Stimulated activated CD4-positive, alpha-beta T cell treated with anti-CD3 and anti-CD28 coated beads, Interleukin-2, amount 100 ng/mL, for 48 hours (primary cell): ENCODE measurements around the gene HSD11B2.
"Not testable (repeated sequence)": the region's sequence is repeated elsewhere in the genome, so short reads cannot be mapped to it uniquely, and the experiment has no call there.

ENCODE experiments used
- DNase-seq, 2 donors: peaks; one replicate each; pipeline ENCODE4 v3.0.0-alpha.2; 2020

HSD11B2 gene

DNA sequence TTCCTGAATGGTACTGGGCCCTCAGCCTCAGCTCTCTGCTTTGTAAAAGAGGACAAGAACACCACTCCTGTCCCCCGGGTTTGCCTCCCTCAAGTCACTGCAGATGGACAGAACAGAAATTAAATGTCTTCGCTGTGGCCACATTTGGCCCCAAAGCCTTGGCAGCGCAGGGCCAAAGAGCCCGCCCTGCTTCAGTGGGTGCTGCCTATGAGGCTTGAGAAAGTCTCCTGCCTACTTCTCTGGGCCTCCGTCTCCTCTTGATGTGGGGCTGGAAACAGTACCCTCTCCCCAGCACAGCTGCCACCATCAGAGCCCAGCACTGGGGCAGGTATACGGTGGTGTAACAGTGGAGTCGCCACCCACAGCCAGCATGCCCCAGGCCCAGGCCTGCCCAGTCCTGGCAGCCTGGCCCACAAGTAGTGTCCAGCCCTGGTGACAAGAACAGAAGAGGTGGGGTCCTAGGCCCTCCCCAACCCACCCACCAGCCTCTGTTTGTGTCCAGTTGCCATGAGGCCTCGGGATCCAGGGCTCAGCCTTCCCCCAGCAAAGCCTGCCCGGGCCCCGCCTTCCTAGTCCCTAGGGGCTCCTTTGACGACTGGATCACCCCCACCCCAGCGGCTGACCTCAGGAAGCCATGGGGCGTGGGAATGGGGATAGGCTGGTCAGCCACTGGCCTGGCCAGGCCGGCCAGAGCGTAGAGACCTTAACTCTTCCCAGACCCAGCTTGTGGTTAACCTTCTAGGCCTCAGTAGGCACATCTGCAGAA lies 33.7 kb upstream of the HSD11B2 start:
- DNase-seq, result no peak

- no peak for DNase-seq
Observed at GRCh38 chr16:67397812-67398545, 32.9 kb upstream of the HSD11B2 start.

GRCh38 chr16:67398546-67399217 lies 32.2 kb upstream of the HSD11B2 start:
- no peak for DNase-seq

GRCh38 chr16:67399218-67399733 lies 31.6 kb upstream of the HSD11B2 start:
- peak; percentile 41 to 62 for DNase-seq

- DNase-seq, result no peak
Observed at GRCh38 chr16:67399749-67400704, 30.9 kb upstream of the HSD11B2 start.

DNA sequence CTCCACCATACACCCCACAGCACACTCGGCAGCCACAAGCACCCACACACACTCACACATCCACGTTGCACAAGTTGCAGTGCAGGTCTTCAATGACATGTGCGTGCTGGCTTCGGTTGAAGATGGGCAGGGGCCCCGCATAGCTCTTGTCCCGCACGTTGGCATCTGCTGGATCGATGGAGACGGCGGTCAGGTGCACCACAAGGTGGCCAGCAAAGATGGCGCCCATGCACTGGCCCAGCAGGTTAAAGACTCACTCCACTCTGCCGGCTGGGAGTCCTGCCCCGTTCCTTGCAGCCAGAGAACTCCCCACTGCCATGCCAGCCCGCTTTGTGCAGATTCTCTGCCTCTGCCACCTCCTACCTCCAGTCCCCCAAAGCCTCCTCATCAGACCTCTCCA lies 30.0 kb upstream of the HSD11B2 start:
- no peak for DNase-seq

DNA sequence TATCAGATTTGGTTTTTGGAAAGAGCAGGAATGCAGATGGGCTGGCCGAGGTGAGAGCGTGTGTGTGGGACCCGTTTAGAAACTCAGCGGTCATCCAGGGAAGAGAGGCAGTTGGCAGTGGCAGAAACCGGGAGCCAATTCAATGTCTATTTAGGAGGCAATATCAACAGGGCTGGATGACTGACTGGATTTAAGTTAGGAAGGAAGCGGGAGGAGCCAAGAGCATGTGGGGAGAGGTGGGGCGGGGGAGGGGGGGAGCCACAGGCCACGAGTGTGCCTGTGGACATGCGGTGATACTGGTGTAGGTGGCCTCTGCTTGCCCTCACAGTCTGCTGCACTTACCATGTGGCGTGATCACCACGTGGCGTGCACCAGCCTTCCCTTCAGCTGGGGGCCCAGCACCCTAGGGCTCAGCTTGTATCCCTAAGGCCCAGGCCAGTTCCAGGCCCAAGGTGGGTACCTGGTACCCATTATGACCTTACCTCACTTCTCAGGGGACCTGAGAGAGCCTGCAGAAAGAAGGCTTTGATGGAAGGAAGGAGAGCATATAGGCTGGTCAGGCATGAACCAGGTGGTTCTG lies 26.9 kb upstream of the HSD11B2 start:
- no peak for DNase-seq

DNA sequence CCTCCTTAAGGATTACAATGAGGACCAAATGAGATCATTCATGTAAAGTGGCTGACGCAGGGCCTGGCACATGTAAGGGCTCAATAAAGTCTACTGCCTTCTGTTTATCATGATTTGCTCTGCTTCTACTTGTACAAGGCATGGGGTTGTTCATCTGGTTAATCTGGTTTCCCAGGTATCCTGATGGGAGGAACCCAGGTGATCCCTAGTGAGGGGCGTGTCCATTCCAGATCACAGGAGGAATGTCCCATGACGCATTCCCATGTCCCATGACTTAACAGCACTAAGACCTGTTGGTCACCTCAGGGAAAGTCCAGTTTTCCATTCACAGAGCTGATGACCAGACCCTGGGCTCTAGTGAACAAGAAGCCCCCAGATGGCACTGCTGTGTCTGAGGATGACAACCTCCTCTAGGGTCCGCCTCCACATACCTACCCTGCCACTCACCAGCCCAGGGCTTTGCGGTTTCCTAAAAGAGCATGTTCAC lies 26.1 kb upstream of the HSD11B2 start:
- no peak for DNase-seq

GRCh38 chr16:67405336-67405735 lies 25.6 kb upstream of the HSD11B2 start:
- DNase-seq, result no peak

- no peak for DNase-seq
Observed at GRCh38 chr16:67406111-67406971, 24.6 kb upstream of the HSD11B2 start.

GRCh38 chr16:67407176-67407787 lies 23.6 kb upstream of the HSD11B2 start:
- DNase-seq, result no peak

DNA sequence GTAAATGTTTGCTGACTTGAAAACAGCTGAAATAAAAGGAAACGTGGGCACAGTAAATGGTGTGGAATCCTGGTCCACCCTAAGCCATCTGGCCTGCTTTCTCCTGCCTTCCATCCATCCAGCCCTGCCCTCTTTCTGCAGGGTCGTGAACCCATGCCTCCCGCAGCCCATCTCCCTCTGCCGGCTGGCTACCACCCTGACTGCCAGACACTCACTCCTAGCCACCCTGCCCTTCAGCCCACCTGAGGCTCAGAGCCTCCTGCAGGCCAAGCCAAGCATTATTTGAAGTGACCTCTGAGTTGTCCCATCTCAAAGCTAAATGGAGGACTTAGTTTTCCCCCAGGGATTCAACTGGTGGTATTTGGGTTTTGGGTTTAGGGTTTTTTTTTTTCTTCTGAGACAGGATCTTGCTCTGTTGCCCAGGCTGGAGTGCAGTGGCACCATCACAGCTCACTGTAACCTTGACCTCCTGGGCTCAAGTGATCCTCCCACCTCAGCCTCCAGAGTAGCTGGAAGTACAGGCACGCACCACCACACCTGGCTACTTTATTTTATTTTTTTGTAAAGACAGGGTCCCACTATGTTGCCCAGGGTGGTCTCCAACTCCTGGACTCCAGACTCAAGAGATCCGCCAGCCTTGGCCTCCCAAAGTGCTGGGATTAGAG lies 23.0 kb upstream of the HSD11B2 start:
- DNase-seq, result no peak

DNA sequence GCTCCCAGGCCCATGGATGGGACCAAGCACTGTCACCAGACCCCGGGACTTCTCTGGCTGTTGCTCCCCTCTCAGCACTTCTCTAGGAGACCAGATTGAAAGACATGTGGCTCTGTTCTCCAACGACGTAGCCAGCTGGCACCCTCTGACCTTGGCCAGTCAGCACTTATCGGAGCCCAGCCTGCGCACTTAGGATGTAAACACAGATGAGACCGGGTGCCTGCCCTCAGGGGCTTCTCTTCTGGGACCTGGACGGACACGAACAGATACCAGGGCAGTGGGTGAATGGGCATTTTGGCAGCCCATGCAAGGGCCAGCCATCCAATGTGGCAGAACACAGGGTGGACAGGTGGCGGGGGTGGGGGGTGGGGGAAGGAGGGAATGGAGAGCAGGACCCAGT lies 21.3 kb upstream of the HSD11B2 start:
- no peak for DNase-seq

DNA sequence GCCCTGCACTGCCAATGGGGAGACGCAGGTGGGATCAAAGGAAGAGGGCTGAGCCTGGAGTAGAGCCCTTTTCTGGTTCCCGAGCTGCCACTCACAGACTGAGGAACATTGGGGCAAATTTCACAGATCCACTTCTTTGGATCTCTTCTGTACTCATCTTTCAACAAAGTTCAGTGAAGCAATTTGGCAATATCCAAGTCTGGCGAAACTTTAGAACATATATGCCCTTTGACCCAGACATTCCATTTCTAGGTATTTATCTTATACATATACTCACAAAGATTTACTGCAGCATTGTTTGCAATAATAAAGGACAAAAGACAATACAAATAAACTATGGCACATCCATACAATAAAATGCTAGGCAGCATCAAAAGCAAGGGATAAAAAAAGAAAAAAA lies 19.6 kb upstream of the HSD11B2 start:
- no peak for DNase-seq

GRCh38 chr16:67412294-67412693 lies 18.6 kb upstream of the HSD11B2 start:
- no peak for DNase-seq

DNA sequence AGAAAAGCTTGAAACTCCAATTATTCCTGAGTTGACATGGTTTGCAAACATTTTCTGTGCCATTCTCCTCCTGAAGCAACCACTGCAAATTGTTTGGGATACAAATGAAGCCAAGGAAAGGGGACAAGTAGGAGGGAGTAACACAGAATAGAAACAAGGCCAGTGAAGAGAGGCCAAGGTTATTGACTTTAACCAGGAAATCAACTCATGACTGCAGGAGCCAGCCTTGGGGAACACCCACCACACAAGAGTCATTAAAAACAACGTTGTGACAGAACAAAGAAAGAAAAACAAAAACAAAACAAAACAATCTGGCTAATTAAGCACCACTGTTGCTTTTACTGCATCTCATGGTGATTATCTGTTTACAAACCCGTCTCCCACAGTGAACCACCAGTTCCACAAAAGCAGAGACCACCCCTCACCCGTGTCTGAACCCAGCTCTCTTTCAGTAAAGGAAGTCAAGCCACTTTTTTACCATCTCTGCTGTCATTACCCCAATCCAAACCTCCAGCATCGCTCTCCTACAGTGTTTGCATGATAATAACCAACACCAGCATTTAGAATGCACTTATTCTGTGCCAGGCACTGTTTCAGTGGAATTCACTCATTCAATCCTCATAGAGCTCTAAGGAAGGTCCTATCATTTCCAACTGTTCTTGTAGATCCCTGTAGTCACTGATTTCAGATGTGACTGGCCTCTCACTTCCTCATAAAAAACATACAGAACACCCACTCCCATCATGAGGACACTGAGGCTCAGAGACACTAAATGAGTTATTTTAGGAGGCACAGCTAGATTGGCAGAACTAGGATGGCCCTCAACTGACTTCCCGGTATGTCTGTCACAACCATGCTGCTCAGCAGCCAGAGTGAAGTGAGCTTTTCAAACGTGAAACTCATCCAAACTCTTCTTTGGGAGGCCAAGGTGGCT lies 16.7 kb upstream of the HSD11B2 start:
- no peak for DNase-seq

- not testable (repeated sequence) for DNase-seq
Observed at GRCh38 chr16:67415421-67415820, 15.5 kb upstream of the HSD11B2 start.
